NCI-H524 treated with DMSO at 0.1 percent for 48 hours (cell line): Measurements from ENCODE around the gene RHOT1.
A peak's percentile ranks its signal among the peaks of the same experiment; 100 is the strongest.
"Not testable (repeated sequence)": the region's sequence is repeated elsewhere in the genome, so short reads cannot be mapped to it uniquely, and the experiment has no call there.

Experiments used
- DNase-seq: peaks from one replicate; lab custom pipeline; 2025; lab: John Stamatoyannopoulos, UW

RHOT1 gene

GRCh38 chr17:32142038-32142856 is at the start of gene RHOT1:
Gene RHOT1, plus strand, starts transcription at chr17:32142502. Its CDS starts 191 bp downstream, at chr17:32142693.
- no peak for DNase-seq

- DNase-seq, result no peak
Measured at GRCh38 chr17:32099686-32100085, 42.6 kb upstream of the RHOT1 start.

GRCh38 chr17:32100323-32100722 is 42.0 kb upstream of the RHOT1 start:
- not testable (repeated sequence) for DNase-seq

GRCh38 chr17:32100971-32101631 is 41.2 kb upstream of the RHOT1 start:
- no peak for DNase-seq

GRCh38 chr17:32102172-32102571 is 40.1 kb upstream of the RHOT1 start:
- DNase-seq, result no peak

GRCh38 chr17:32102646-32103186 is 39.6 kb upstream of the RHOT1 start:
- no peak for DNase-seq

- no peak for DNase-seq
Measured at GRCh38 chr17:32103476-32104113, 38.7 kb upstream of the RHOT1 start.

- no peak for DNase-seq
Measured at GRCh38 chr17:32104158-32104557, 38.1 kb upstream of the RHOT1 start.

GRCh38 chr17:32106471-32106981 is 35.8 kb upstream of the RHOT1 start:
- not testable (repeated sequence) for DNase-seq

- DNase-seq, result not testable (repeated sequence)
Measured at GRCh38 chr17:32107194-32107593, 35.1 kb upstream of the RHOT1 start.

- DNase-seq, result no peak
Measured at GRCh38 chr17:32110596-32110995, 31.7 kb upstream of the RHOT1 start.

GRCh38 chr17:32111141-32111771 is 31.0 kb upstream of the RHOT1 start:
- DNase-seq, result peak; percentile 15

- DNase-seq, result no peak
Measured at GRCh38 chr17:32112416-32112815, 29.9 kb upstream of the RHOT1 start.

- DNase-seq, result no peak
Measured at GRCh38 chr17:32114536-32114935, 27.8 kb upstream of the RHOT1 start.

GRCh38 chr17:32115546-32115945 is 26.8 kb upstream of the RHOT1 start:
- DNase-seq, result not testable (repeated sequence)

GRCh38 chr17:32116937-32117336 is 25.4 kb upstream of the RHOT1 start:
- no peak for DNase-seq

GRCh38 chr17:32117399-32117798 is 24.9 kb upstream of the RHOT1 start:
- DNase-seq, result no peak

GRCh38 chr17:32118088-32118487 is 24.2 kb upstream of the RHOT1 start:
- not testable (repeated sequence) for DNase-seq

GRCh38 chr17:32118835-32119234 is 23.5 kb upstream of the RHOT1 start:
- DNase-seq, result no peak

- no peak for DNase-seq
Measured at GRCh38 chr17:32120141-32120540, 22.2 kb upstream of the RHOT1 start.

GRCh38 chr17:32120716-32121115 is 21.6 kb upstream of the RHOT1 start:
- no peak for DNase-seq

- DNase-seq, result no peak
Measured at GRCh38 chr17:32123782-32124181, 18.5 kb upstream of the RHOT1 start.
